H1 (cell line): ENCODE data around the gene P3H1. TPM values are rescaled to one million over a fixed set of nuclear protein-coding genes. Genes with fewer than 3 reads are reported as not detected.

ENCODE experiments used
- CBX8 ChIP-seq: fragments of 300-800, 300-1000 bp; sonication (generic); IDR thresholded peaks from 2 replicates; pipeline ENCODE4 v1.7.1; 2016; ENCODE audit warnings: low read depth, low read length, borderline replicate concordance
- polyA plus RNA-seq, 7 experiments: library from polyadenylated mRNA; depleted of rRNA in 3 of 7; stranded (reverse) in 5 of 7; unstranded in 2 of 7; fragments of >200 nt in 5 of 7; fragments of 200-250 nt in 2 of 7; gene quantifications; 1 replicate in 5 of 7; 2 replicates in 1 of 7; 4 replicates in 1 of 7; pipeline versions ENCODE4 v1.2.1 to v1.2.3, GENCODE V29; 2011 to 2013; ENCODE audit warnings: missing spikeins in 2 of 7, mixed read lengths in 2 of 7
- total RNA-seq: library from RNA; stranded (reverse); fragmentation: NEBNext Ultra II Directional; extraction: Animal tissue kit (Norgen Biotek cat#: 25700); gene quantifications from 2 replicates; pipeline ENCODE4 v1.2.1, GENCODE V29; 2021

P3H1 gene
- total and polyA plus RNA-seq, 2 of the 8 experiments (the other 6 are each of a cell fraction or from before 2014, with no cell fraction given): 58.4 to 87.5 TPM

GRCh38 chr1:42806593-42806992 lies 39.8 kb upstream of the P3H1 start (continued):
- no peak for TF ChIP-seq CBX8
- TF ChIP-seq, all 59 proteins: peak for 0
